ENCODE data around the gene OBSCN. TPM values are rescaled to one million over a fixed set of nuclear protein-coding genes. Genes with fewer than 3 reads are reported as not detected.

The OBSCN gene
- total RNA-seq, 2 donors from 2014 or later, result 159 to 317 TPM

- no peaks in the 10 kb centered on the region for H3K36me3 ChIP-seq
- no peak overlapping the region for H3K4me3 ChIP-seq
- no peak for DNase-seq (ENCODE audit: low spot score)
- no peaks in the 10 kb centered on the region for H3K27me3 ChIP-seq
- peak overlapping the region; percentile 18 to 93 for H3K27ac ChIP-seq
- H3K9me3 ChIP-seq, result no peaks in the 10 kb centered on the region
- no peak for TF ChIP-seq CTCF (IDR thresholded peaks at IDR 0.05)
- H3K4me1 ChIP-seq, result peaks cover 0 to 40% of the 10 kb centered on the region in 2 donors
Measured at GRCh38 chr1:228364706-228365213, 156.9 kb downstream of the OBSCN start.

- Histone ChIP-seq H3K36me3 (no peaks in the 10 kb centered on the region), H3K9me3 (no peaks in the 10 kb centered on the region), H3K27ac (peak overlapping the region; percentile 18 to 93), H3K4me3 (no peak overlapping the region), H3K4me1 (peaks cover 0 to 47% of the 10 kb centered on the region in 2 donors), H3K27me3 (no peaks in the 10 kb centered on the region)
- TF ChIP-seq CTCF (IDR thresholded peaks at IDR 0.05), result no peak
- DNase-seq (ENCODE audit: low spot score), result no peak
Measured at GRCh38 chr1:228365271-228366061, 157.6 kb downstream of the OBSCN start.

- no peaks in the 10 kb centered on the region for H3K9me3 ChIP-seq
- no peak for TF ChIP-seq CTCF (IDR thresholded peaks at IDR 0.05)
- H3K4me1 ChIP-seq, result peaks cover 0 to 49% of the 10 kb centered on the region in 2 donors
- no peaks in the 10 kb centered on the region for H3K36me3 ChIP-seq
- no peak overlapping the region for H3K4me3 ChIP-seq
- peak overlapping the region; percentile 93 to 95 for H3K27ac ChIP-seq
- no peak for DNase-seq (ENCODE audit: low spot score)
- no peaks in the 10 kb centered on the region for H3K27me3 ChIP-seq
Measured at GRCh38 chr1:228366062-228366865, 158.4 kb downstream of the OBSCN start.

DNA sequence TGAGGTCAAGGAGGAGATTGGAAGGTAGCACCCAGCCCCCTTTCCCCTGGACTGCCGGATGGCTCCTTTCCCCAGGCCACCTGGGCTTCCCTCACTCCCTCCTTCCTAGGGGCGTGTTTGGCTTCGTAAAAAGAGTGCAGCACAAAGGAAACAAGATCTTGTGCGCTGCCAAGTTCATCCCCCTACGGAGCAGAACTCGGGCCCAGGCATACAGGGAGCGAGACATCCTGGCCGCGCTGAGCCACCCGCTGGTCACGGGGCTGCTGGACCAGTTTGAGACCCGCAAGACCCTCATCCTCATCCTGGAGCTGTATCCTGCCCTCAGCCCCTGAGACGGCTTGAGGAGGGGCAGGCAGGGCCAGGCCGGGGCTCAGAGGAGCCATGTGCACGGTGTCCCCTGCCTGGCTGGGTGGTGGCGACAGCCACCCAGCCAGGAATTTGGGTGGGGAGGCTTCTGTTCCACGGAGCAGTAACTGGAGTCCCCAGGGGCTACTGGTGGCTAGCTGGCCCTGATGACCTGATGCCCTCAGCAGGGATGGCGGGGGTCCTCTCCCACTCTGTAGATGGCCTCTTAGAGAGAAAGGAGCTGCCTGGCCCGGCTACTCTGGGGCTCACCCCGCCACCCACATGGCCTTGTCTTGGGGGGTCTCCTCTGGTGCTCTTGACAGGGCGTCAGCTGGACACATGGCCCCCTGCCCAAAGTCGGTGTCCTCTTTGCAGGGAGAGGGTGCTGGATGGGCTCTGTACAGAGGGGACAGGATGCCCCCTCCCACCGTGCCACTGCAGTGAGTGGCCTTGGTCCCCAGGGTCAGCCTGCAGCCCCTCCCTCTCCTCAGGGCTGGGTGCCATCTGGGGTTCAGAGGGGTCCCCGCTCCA is 159.3 kb downstream of the OBSCN start:
- TF ChIP-seq CTCF (IDR thresholded peaks at IDR 0.05), result no peak
- no peak for DNase-seq (ENCODE audit: low spot score)
- Histone ChIP-seq H3K36me3 (no peaks in the 10 kb centered on the region), H3K27ac (peak overlapping the region; percentile 93 to 95), H3K9me3 (no peaks in the 10 kb centered on the region), H3K27me3 (no peaks in the 10 kb centered on the region), H3K4me3 (no peak overlapping the region), H3K4me1 (peaks cover 4 to 56% of the 10 kb centered on the region in 2 donors)
